ENCODE data around the gene INO80E. TPM values are rescaled to one million over a fixed set of nuclear protein-coding genes. Genes with fewer than 3 reads are reported as not detected.

The INO80E gene
- total RNA-seq, 1 experiment from 2014 or later: 89.8 TPM

GRCh38 chr16:30025156-30025555 is 29.1 kb downstream of the INO80E start:
- Histone ChIP-seq H3K9me3 (ENCODE audit: control insufficient read depth in 1 of 2, insufficient read depth in 1 of 2, low read depth in 1 of 2, low read length in 2 of 2) (no peaks in the 10 kb centered on the region), H4K20me1 (ENCODE audit: insufficient read depth) (no peaks in the 10 kb centered on the region), H3K27ac (ENCODE audit: low read depth, low read length) (no peak overlapping the region), H3K9me2 (ENCODE audit: insufficient read depth) (no peaks in the 10 kb centered on the region), H2AFZ (ENCODE audit: low read depth, low read length, poor library complexity, severe bottlenecking) (no peak overlapping the region), H3K27me3 (ENCODE audit: insufficient read depth, low read length) (no peaks in the 10 kb centered on the region), H3K4me3 (replicated peaks in 1 of 2; ENCODE audit: low read depth in 1 of 2, low read length in 2 of 2) (no peak overlapping the region), H3K36me3 (ENCODE audit: control insufficient read depth in 1 of 2, insufficient read depth in 2 of 2, low read length in 2 of 2) (no peaks in the 10 kb centered on the region), H3K4me2 (ENCODE audit: low read length) (no peak overlapping the region), H3K4me1 (ENCODE audit: control insufficient read depth in 1 of 2, insufficient read depth in 2 of 2, low read length in 2 of 2) (peaks cover 0 to 15% of the 10 kb centered on the region in 2 experiments; a peak in 2 of 4 replicates), H3K79me2 (ENCODE audit: insufficient read depth, low read length) (no peaks in the 10 kb centered on the region), H3K9ac (ENCODE audit: low read length) (no peak overlapping the region)
- ATAC-seq (no peak), DNase-seq (ENCODE audit: low read depth, low spot score) (no peak)
- POLR2A ChIA-PET: no interaction called here
- CTCF ChIA-PET: no interaction called here
- BruUV-seq (replicated peaks): no TSS peak
- RAD21 ChIA-PET (ENCODE audit: low non-redundant PET in 1 of 2, low total read pairs in 2 of 2, uncharacterized antibody in 2 of 2, unreplicated experiment in 2 of 2): no interaction called here
- intact Hi-C loops (cut with micrococcal nuclease): loop anchor here (10.0 kb wide), 1 partner anchor 910 kb away; no protein-coding TSS in a partner anchor
- TF ChIP-seq POLR2A (IDR thresholded peaks at IDR 0.05; ENCODE audit: borderline replicate concordance, extremely low read depth, insufficient read depth, insufficient read length) (no peak), ZFX (IDR thresholded peaks at IDR 0.05) (no peak)

- BruUV-seq (replicated peaks): no TSS peak
- no peaks in the 10 kb centered on the region for H3K36me3 ChIP-seq (ENCODE audit: control insufficient read depth in 1 of 2, insufficient read depth in 2 of 2, low read length in 2 of 2)
- ChIA-PET POLR2A (no interaction called here), RAD21 (ENCODE audit: low non-redundant PET in 1 of 2, low total read pairs in 2 of 2, uncharacterized antibody in 2 of 2, unreplicated experiment in 2 of 2) (no interaction called here), CTCF (no interaction called here)
- ATAC-seq (no peak), DNase-seq (ENCODE audit: low read depth, low spot score) (no peak)
- no peak overlapping the region for H3K4me2 ChIP-seq (ENCODE audit: low read length)
- H3K9me3 ChIP-seq (ENCODE audit: control insufficient read depth in 1 of 2, insufficient read depth in 1 of 2, low read depth in 1 of 2, low read length in 2 of 2): no peaks in the 10 kb centered on the region
- no peaks in the 10 kb centered on the region for H3K9me2 ChIP-seq (ENCODE audit: insufficient read depth)
- intact Hi-C loops (cut with micrococcal nuclease): loop anchor here (10.0 kb wide), 1 partner anchor 911 kb away; no protein-coding TSS in a partner anchor
- H3K9ac ChIP-seq (ENCODE audit: low read length): no peak overlapping the region
- no peak overlapping the region for H3K4me3 ChIP-seq (replicated peaks in 1 of 2; ENCODE audit: low read depth in 1 of 2, low read length in 2 of 2)
- H3K4me1 ChIP-seq (ENCODE audit: control insufficient read depth in 1 of 2, insufficient read depth in 2 of 2, low read length in 2 of 2): peaks cover 0 to 12% of the 10 kb centered on the region in 2 experiments; a peak in 2 of 4 replicates
- H2AFZ ChIP-seq (ENCODE audit: low read depth, low read length, poor library complexity, severe bottlenecking): no peak overlapping the region
- no peaks in the 10 kb centered on the region for H3K27me3 ChIP-seq (ENCODE audit: insufficient read depth, low read length)
- TF ChIP-seq EZH2phosphoT487 (IDR thresholded peaks at IDR 0.05; ENCODE audit: borderline replicate concordance) (no peak), POLR2AphosphoS5 (IDR thresholded peaks at IDR 0.05; ENCODE audit: low read depth, low read length) (no peak), POLR2A (IDR thresholded peaks at IDR 0.05; ENCODE audit: borderline replicate concordance, extremely low read depth, insufficient read depth, insufficient read length) (no peak), YY1 (IDR thresholded peaks at IDR 0.05; ENCODE audit: extremely low read depth, insufficient replicate concordance, low read depth, low read length) (no peak), SRF (IDR thresholded peaks at IDR 0.05; ENCODE audit: low read depth) (no peak), ZNF274 (IDR thresholded peaks at IDR 0.05; ENCODE audit: low read depth, low read length) (no peak), EGR1 (IDR thresholded peaks at IDR 0.05; ENCODE audit: low read depth) (no peak), ZBTB33 (IDR thresholded peaks at IDR 0.05; ENCODE audit: extremely low read depth, insufficient replicate concordance, low read length) (no peak), JUND (IDR thresholded peaks at IDR 0.05) (no peak), ATF3 (IDR thresholded peaks at IDR 0.05) (no peak), TCF7L2 (IDR thresholded peaks at IDR 0.05; ENCODE audit: borderline replicate concordance, extremely low read depth, insufficient read depth, insufficient read length) (no peak), MAX (IDR thresholded peaks at IDR 0.05) (no peak), SIN3A (IDR thresholded peaks at IDR 0.05; ENCODE audit: low read depth) (no peak), ELF1 (IDR thresholded peaks at IDR 0.05; ENCODE audit: borderline replicate concordance, low read depth) (no peak)
- H3K79me2 ChIP-seq (ENCODE audit: insufficient read depth, low read length): no peaks in the 10 kb centered on the region
- no peak overlapping the region for H3K27ac ChIP-seq (ENCODE audit: low read depth, low read length)
- H4K20me1 ChIP-seq (ENCODE audit: insufficient read depth): no peaks in the 10 kb centered on the region
These were observed 29.5 kb downstream of the INO80E start for GRCh38 chr16:30025574-30025973.

All from HCT116 (cell line).